ENCODE results near the gene AOX1.
"Not testable (repeated sequence)": the region's sequence is repeated elsewhere in the genome, so short reads cannot be mapped to it uniquely, and the experiment has no call there.

The AOX1 gene

DNA sequence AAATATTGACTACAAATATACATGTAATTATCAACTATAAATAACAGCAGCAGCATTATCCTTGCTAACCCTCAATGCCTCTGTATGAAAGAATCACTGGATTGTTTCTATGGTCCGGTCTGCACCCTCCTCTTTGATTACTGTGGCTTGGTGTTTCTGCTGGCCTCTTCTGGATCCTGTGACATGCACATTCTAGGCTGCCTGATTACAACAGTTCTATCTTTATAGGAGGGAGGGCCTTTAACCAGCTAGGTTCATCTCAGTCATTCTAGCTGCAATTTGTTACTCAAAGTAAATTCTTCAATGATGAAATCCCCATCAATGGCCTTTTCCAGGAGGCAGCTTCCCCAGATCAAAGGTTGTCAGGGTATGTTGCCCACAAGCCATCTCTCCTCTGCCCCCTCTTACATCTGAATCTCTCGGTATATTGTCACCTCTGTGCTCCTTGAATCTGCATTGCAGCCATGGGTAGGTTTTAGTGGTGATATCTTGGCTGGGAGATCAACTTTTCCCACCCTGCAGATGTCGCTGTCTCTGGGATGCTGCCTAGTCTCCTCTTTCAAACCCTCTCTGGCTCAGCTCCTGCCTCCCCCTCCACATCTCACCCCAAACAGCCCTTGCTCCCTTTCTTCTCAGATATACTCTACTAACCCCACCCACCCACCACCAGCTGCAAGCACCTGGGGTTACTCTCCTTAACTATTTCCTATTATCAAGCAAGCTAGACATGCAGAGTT lies 119.7 kb downstream of the AOX1 start:
- DNase-seq = no peak

DNA sequence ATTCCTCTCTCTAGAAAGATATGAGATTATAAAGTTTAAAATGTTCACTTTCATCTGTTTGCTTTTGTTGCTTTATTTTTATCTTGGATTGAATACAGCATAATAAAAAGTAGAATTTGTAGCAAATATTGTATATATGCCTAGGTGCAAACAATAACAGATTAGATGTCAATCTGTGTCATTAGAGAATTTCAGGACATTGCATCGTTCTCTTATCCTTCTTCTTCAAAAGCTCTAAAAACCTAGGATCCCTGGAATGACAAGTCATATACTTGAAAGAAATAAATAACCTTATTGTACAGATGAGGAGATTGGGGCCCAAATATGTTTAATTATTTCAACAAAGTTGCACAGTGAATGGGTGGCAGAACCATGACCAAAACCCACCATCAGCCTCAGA lies 123.1 kb downstream of the AOX1 start:
- no peak for DNase-seq

DNA sequence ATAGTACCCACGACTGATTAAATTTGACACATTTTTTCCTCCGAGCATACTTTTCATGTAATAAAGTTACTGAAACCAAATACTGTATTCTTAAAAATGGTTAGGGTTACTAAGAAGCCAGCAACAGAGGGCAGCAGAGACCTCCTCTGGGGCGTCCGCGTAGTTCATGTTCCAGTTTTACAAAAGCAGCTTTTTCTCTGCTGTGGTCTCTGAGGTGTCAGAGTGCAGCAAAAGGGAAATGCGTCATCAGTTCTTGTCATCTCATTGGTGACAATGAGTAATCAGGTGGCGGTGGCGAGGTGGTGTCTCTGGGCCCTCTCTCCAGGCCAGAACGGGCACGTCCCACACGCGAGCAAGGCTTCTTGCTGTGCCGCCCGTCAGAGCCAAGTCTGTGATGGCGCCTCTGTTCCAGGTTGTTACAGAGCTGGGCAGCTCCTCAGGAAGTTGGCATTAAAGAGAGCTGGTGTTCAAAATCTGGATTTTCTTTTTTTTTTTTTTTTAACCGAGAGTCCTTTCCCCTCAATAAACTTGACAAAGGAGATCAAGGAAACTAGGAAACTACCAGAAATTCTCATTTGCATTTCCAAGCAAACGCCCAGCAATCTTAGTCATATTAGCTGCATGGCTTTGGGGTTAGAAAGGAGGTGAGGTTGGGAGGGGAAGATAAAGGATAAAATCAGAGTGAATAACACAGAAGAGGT lies 127.3 kb downstream of the AOX1 start:
- peak; percentile 93 for DNase-seq

DNA sequence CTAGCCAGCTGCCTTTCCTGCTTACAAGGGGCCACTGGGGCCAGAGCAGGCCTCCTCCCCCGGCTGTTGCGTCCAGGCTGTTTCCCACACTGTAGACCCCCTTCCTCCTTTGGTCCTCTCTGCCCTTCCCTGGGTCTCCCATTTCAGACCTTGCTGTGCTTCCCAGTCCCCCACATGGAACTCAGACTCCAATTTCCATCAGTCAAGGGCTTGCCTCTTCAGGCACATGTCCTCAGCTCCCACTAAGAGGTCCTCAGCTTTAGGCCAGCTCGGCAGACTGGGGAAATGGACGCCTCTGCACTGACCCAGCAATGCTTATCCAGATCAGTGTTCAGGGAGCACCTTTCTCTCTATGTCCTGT lies 127.9 kb downstream of the AOX1 start:
- DNase-seq = peak; percentile 79

DNA sequence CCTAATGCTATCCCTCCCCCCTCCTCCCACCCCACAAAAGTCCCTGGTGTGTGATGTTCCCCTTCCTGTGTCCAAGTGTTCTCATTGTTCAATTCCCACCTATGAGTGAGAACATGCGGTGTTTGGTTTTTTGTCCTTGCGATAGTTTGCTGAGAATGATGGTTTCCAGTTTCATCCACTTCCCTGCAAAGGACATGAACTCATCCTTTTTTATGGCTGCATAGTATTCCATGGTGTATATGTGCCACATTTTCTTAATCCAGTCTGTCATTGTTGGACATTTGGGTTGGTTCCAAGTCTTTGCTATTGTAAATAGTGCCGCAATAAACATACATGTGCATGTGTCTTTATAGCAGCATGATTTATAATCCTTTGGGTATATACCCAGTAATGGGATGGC lies 129.2 kb downstream of the AOX1 start:
- not testable (repeated sequence) for DNase-seq

DNA sequence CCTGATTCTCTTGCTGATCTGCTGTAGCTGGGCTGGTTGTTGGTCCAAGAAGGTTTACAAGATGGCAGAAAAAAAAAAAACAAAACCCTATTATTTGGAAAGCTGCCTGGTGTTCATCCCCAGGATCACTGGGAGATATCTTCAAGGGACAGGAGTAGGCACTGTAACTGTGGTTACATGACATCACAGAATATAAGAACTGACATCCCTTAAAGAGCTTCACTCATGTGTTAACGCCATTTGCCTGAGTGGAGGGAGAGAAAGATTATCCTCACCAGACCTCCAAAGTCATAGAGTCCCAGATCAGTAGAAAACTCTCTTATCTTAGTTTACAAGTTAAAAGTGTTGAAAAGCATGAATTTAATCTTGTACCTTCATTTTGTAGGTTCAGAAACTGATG lies 130.6 kb downstream of the AOX1 start:
- no peak for DNase-seq
